DOHH2 (cell line): ENCODE measurements around the gene CDK6.

Experiments
- H3F3A ChIP-seq: fragments of 200-600 bp; sonication (generic), shearing (Covaris generic); 2 replicates; pipeline ENCODE4 v1.6.0; 2016; ENCODE audit warnings: antibody characterized with exemption, mild to moderate bottlenecking; ENCODE audit not compliant: control insufficient read depth, insufficient read depth
- H3K27ac ChIP-seq: fragments of 200-600 bp; sonication (generic); 2 replicates; pipeline ENCODE4 v1.5.1; 2014; ENCODE audit warnings: low read depth, mild to moderate bottlenecking, low read length, moderate library complexity
- H3K27me3 ChIP-seq: fragments of 200-600 bp; sonication (generic); 2 replicates; pipeline ENCODE4 v1.6.1; 2014; ENCODE audit warnings: mild to moderate bottlenecking, low read length, mixed read lengths; ENCODE audit not compliant: control insufficient read depth
- H3K36me3 ChIP-seq: fragments of 200-600 bp; sonication (generic); 2 replicates; pipeline ENCODE4 v1.6.1; 2014; ENCODE audit warnings: mild to moderate bottlenecking, low read length, moderate library complexity, mixed read lengths; ENCODE audit not compliant: control insufficient read depth
- H3K4me1 ChIP-seq: fragments of 200-600 bp; sonication (generic); 2 replicates; pipeline ENCODE4 v1.6.1; 2014; ENCODE audit warnings: mild to moderate bottlenecking, low read length, mixed read lengths; ENCODE audit not compliant: control insufficient read depth
- H3K4me2 ChIP-seq: fragments of 200-600 bp; sonication (generic); 2 replicates; pipeline ENCODE4 v1.6.0; 2014; ENCODE audit warnings: mild to moderate bottlenecking, low read length, moderate library complexity
- H3K4me3 ChIP-seq: fragments of 200-600 bp; sonication (generic); 2 replicates; pipeline ENCODE4 v1.5.1; 2014; ENCODE audit warnings: mild to moderate bottlenecking, low read length, mixed read lengths
- H3K79me2 ChIP-seq: fragments of 200-600 bp; sonication (generic); 2 replicates; pipeline ENCODE4 v1.6.1; 2014; ENCODE audit warnings: mild to moderate bottlenecking, low read length, mixed read lengths; ENCODE audit not compliant: control insufficient read depth
- H3K9me2 ChIP-seq: fragments of 200-600 bp; sonication (generic); replicated peaks from 2 replicates; pipeline ENCODE4 v1.6.1; 2014; ENCODE audit warnings: mild to moderate bottlenecking, low read length, mixed read lengths; ENCODE audit not compliant: control insufficient read depth
- H3K9me3 ChIP-seq: fragments of 200-600 bp; sonication (generic); 2 replicates; pipeline ENCODE4 v1.6.1; 2014; ENCODE audit warnings: antibody characterized with exemption, low read length, mixed read lengths; ENCODE audit not compliant: control insufficient read depth, insufficient read depth
- H4K20me1 ChIP-seq: fragments of 200-600 bp; sonication (generic); 2 replicates; pipeline ENCODE4 v1.6.0; 2014; ENCODE audit warnings: low read depth, mild to moderate bottlenecking, antibody characterized with exemption, low read length, moderate library complexity; ENCODE audit not compliant: control insufficient read depth, insufficient read depth
- CTCF ChIP-seq: fragments of 200-600 bp; sonication (generic); IDR thresholded peaks from one replicate; pipeline ENCODE4 v1.5.1; 2014; ENCODE audit warnings: antibody characterized with exemption, mild to moderate bottlenecking, low read depth, low read length; ENCODE audit not compliant: poor library complexity, severe bottlenecking
- EZH2phosphoT487 ChIP-seq: fragments of 200-600 bp; sonication (generic); IDR thresholded peaks from 2 replicates; pipeline ENCODE4 v1.6.1; 2017; ENCODE audit warnings: borderline replicate concordance, mild to moderate bottlenecking, antibody characterized with exemption, low read length, moderate library complexity, mixed read lengths

Gene CDK6

GRCh38 chr7:92817398-92817797 is 19.0 kb downstream of the CDK6 start:
- H3K27ac ChIP-seq, result peak overlapping the region; percentile 93
- TF ChIP-seq CTCF, result no peak
- no peak for TF ChIP-seq EZH2phosphoT487
- peak overlapping the region; percentile 71 for H3K4me2 ChIP-seq
- peaks cover 86% of the 10 kb centered on the region for H3K4me1 ChIP-seq
- H4K20me1 ChIP-seq, result no peaks in the 10 kb centered on the region
- H3K79me2 ChIP-seq, result peaks cover 87% of the 10 kb centered on the region
- peaks cover 33% of the 10 kb centered on the region for H3F3A ChIP-seq
- H3K9me2 ChIP-seq, result no peaks in the 10 kb centered on the region
- no peak overlapping the region; the same call in 1 of the 2 replicates for H3K4me3 ChIP-seq
- H3K27me3 ChIP-seq, result no peaks in the 10 kb centered on the region
- H3K9me3 ChIP-seq, result peaks cover 15% of the 10 kb centered on the region; the same call in 1 of the 2 replicates
- peaks cover 58% of the 10 kb centered on the region for H3K36me3 ChIP-seq

GRCh38 chr7:92815412-92815811 is 21.0 kb downstream of the CDK6 start:
- H3K27ac ChIP-seq, result peak overlapping the region; percentile 93
- H3K9me3 ChIP-seq, result peaks cover 15% of the 10 kb centered on the region; the same call in 1 of the 2 replicates
- peaks cover 99% of the 10 kb centered on the region for H3K4me1 ChIP-seq
- peaks cover 87% of the 10 kb centered on the region for H3K79me2 ChIP-seq
- peaks cover 69% of the 10 kb centered on the region for H3K36me3 ChIP-seq
- H4K20me1 ChIP-seq, result no peaks in the 10 kb centered on the region
- TF ChIP-seq EZH2phosphoT487 (no peak), CTCF (no peak)
- peaks cover 34% of the 10 kb centered on the region for H3F3A ChIP-seq
- peak overlapping the region; percentile 71 for H3K4me2 ChIP-seq
- H3K4me3 ChIP-seq, result peak overlapping the region; percentile 56
- no peaks in the 10 kb centered on the region for H3K9me2 ChIP-seq
- no peaks in the 10 kb centered on the region for H3K27me3 ChIP-seq

GRCh38 chr7:92813390-92814024 is 22.9 kb downstream of the CDK6 start:
- H3K27me3 ChIP-seq, result no peaks in the 10 kb centered on the region
- H4K20me1 ChIP-seq, result no peaks in the 10 kb centered on the region
- H3K36me3 ChIP-seq, result peaks cover 63% of the 10 kb centered on the region
- H3K4me1 ChIP-seq, result peaks cover 95% of the 10 kb centered on the region
- peak overlapping the region; percentile 93 for H3K27ac ChIP-seq
- H3K79me2 ChIP-seq, result peaks cover 86% of the 10 kb centered on the region
- H3K4me3 ChIP-seq, result peak overlapping the region; percentile 69
- H3F3A ChIP-seq, result peaks cover 39% of the 10 kb centered on the region
- peak overlapping the region; percentile 71 for H3K4me2 ChIP-seq
- no peaks in the 10 kb centered on the region for H3K9me2 ChIP-seq
- TF ChIP-seq CTCF, result no peak
- TF ChIP-seq EZH2phosphoT487, result no peak
- peaks cover 9% of the 10 kb centered on the region; the same call in 1 of the 2 replicates for H3K9me3 ChIP-seq
